Osteocyte (in vitro differentiated cells): ENCODE results near the gene TRMT1. TPM values are rescaled to one million over a fixed set of nuclear protein-coding genes. Genes with fewer than 3 reads are reported as not detected.

Experiments used
- DNase-seq: peaks from one replicate; pipeline ENCODE4 v3.0.0; 2021; ENCODE audit warnings: mixed read lengths; ENCODE audit not compliant: unreplicated experiment; ENCODE audit errors: extremely low spot score
- H3K27ac Mint-ChIP-seq: one replicate; pipeline ENCODE4 v1.8.0; 2021; ENCODE audit warnings: mild to moderate bottlenecking, mixed read lengths; ENCODE audit not compliant: unreplicated experiment
- H3K27me3 Mint-ChIP-seq: one replicate; pipeline ENCODE4 v1.8.0; 2021; ENCODE audit warnings: mixed read lengths; ENCODE audit not compliant: unreplicated experiment
- H3K36me3 Mint-ChIP-seq: one replicate; pipeline ENCODE4 v1.8.0; 2021; ENCODE audit warnings: mixed read lengths; ENCODE audit not compliant: unreplicated experiment
- H3K4me1 Mint-ChIP-seq: one replicate; pipeline ENCODE4 v1.8.0; 2021; ENCODE audit warnings: mixed read lengths; ENCODE audit not compliant: unreplicated experiment
- H3K4me3 Mint-ChIP-seq: one replicate; pipeline ENCODE4 v1.8.0; 2021; ENCODE audit warnings: mild to moderate bottlenecking, moderate library complexity, mixed read lengths; ENCODE audit not compliant: unreplicated experiment
- H3K9me3 Mint-ChIP-seq: one replicate; pipeline ENCODE4 v1.8.0; 2021; ENCODE audit warnings: mixed read lengths; ENCODE audit not compliant: unreplicated experiment
- CTCF ChIP-seq: fragments of 200-600 bp; sonication (generic); IDR thresholded peaks from 2 replicates; pipeline ENCODE4 v1.5.0; 2021; ENCODE audit warnings: antibody characterized with exemption, mild to moderate bottlenecking, moderate library complexity
- total RNA-seq: library from RNA; stranded (reverse); gene quantifications from 2 replicates; pipeline ENCODE4 v1.2.1, GENCODE V29; 2021

TRMT1 gene
- total RNA-seq, 1 donor from 2014 or later = 43.1 TPM

DNA sequence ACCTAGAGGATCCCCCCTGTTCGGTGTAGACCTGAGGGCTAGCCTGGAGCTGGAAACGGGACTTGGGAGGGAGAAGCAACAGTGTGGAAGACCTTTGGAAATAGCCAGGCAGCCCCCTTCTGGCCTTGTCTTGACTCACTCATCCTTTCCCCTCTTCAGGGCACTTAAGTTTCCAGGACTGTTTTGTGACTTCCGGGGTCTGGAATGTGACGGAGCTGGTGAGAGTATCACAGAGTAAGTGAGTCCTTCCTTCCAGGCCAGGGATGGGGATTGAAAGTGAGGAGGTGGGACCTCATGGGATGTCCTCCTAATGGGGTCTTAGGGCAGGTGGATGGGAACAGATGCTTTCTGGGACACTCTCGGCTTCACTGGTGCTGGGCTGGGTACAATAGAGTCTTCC, 43.3 kb downstream of the TRMT1 start:
- Mint-ChIP-seq H3K27ac (no peak overlapping the region), H3K36me3 (peaks cover 24% of the 10 kb centered on the region), H3K27me3 (no peaks in the 10 kb centered on the region), H3K4me3 (no peak overlapping the region), H3K9me3 (no peaks in the 10 kb centered on the region), H3K4me1 (peaks cover 4% of the 10 kb centered on the region)
- TF ChIP-seq CTCF = no peak
- no peak for DNase-seq

GRCh38 chr19:13072188-13072908, 44.2 kb downstream of the TRMT1 start:
- Mint-ChIP-seq H3K36me3 (peaks cover 20% of the 10 kb centered on the region), H3K9me3 (no peaks in the 10 kb centered on the region), H3K4me3 (no peak overlapping the region), H3K27me3 (no peaks in the 10 kb centered on the region), H3K4me1 (peaks cover 3% of the 10 kb centered on the region), H3K27ac (no peak overlapping the region)
- no peak for TF ChIP-seq CTCF
- no peak for DNase-seq

DNA sequence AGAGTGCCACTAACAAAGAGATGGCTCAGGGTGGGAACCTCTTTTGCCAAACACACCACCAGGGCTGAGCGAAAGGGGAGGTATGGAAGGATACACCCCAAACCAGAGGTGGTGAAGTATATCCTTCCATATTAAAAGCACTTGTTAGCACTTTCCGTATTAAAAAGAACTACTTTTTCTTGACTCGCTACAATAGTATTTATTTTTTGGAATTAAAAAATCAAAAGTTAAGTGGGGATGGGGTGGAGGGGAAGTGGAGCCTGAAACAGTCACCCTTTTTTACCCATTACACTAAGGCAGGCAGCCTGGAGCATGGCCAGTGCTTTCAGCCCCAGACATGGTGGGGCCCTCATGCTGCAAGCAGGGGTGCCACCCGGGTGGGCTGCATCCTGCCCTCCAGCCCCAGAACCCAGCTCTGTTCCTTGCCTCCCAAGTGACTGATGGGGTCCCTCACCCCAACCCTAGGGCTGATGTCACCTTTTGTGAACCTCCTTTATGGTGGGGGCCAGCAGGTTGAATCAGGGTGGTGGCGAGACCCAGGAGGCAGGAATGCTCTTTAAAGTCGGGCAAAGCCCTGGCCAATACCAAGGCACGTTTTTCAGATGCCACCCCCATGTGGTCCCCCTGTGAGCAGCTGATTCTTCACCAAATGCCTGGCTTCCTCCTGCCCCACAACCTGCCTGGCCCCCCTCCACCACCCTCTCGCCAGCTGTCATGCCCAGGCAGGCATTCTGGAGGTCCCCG, 44.9 kb downstream of the TRMT1 start:
- Mint-ChIP-seq H3K9me3 (no peaks in the 10 kb centered on the region), H3K27ac (no peak overlapping the region), H3K4me1 (peaks cover 3% of the 10 kb centered on the region), H3K27me3 (no peaks in the 10 kb centered on the region), H3K4me3 (no peak overlapping the region), H3K36me3 (peaks cover 17% of the 10 kb centered on the region)
- no peak for DNase-seq
- TF ChIP-seq CTCF = no peak

- Mint-ChIP-seq H3K27me3 (no peaks in the 10 kb centered on the region), H3K9me3 (no peaks in the 10 kb centered on the region), H3K27ac (no peak overlapping the region), H3K4me3 (no peak overlapping the region), H3K4me1 (peaks cover 3% of the 10 kb centered on the region), H3K36me3 (peaks cover 13% of the 10 kb centered on the region)
- TF ChIP-seq CTCF = no peak
- DNase-seq = no peak
Measured at GRCh38 chr19:13070425-13071140, 46.0 kb downstream of the TRMT1 start.
